ENCODE results near the gene DLEU7.
A peak's percentile ranks its signal among the peaks of the same experiment; 100 is the strongest.

DLEU7 gene

DNA sequence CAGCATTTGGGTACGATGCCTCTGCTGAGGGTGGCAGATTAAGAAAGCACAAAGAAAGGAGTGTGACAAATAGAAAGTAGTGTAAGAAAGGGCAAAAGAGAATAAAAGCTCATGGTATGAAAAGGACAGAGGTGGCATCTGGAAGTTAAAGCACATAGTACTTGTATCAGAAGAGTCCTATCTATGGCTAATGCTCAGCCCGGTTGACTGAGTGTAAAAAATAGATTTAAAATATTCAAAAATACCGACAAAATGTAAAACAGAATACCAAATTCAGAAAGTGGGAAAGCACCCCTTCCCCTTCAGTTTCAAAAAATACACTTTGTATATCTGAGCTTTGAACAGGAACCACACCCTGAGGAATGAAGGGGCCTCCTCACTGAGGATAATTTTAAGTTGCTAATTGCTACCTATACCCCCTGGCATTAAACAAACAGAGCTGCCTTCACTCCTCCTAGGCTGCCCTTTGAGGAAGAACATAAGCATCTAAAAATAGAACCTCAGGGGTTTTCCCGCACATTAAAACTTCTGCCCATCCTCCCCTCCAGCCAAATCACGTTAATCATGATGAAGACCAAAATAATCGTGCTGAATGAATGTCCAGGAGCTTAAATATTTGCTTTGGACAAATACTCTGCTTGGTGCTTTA is 43.3 kb downstream of the DLEU7 start:
- TF ChIP-seq, protein P1, sequence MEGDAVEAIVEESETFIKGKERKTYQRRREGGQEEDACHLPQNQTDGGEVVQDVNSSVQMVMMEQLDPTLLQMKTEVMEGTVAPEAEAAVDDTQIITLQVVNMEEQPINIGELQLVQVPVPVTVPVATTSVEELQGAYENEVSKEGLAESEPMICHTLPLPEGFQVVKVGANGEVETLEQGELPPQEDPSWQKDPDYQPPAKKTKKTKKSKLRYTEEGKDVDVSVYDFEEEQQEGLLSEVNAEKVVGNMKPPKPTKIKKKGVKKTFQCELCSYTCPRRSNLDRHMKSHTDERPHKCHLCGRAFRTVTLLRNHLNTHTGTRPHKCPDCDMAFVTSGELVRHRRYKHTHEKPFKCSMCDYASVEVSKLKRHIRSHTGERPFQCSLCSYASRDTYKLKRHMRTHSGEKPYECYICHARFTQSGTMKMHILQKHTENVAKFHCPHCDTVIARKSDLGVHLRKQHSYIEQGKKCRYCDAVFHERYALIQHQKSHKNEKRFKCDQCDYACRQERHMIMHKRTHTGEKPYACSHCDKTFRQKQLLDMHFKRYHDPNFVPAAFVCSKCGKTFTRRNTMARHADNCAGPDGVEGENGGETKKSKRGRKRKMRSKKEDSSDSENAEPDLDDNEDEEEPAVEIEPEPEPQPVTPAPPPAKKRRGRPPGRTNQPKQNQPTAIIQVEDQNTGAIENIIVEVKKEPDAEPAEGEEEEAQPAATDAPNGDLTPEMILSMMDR (IDR thresholded peaks at IDR 0.05; ENCODE audit: control insufficient read depth, insufficient read depth, low read depth, low read length, missing control alignments): no peak
- no peak overlapping the region for H3K4me3 ChIP-seq (ENCODE audit: control insufficient read depth, low read depth, low read length)
- no peak for DNase-seq (ENCODE audit: low read depth)

DNA sequence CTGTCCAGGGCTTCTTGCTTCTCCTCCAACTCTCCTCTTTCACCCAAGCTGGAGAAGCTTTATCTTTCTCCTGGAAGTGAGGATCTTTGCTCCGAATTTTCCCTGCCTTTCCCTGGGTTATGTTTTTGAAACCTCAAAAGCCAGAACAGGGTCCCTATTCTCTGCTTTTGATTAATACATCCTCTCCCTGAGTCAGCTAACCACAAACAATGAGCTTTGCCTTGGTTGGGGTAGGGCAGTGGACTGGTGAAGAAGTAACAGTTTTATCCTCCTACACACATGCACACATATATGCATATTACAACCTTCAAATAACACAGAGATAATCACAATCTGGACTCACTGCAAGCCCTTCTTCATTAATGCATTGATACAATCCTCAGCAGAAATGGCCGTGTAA is 44.6 kb downstream of the DLEU7 start:
- DNase-seq (ENCODE audit: low read depth): peak; percentile 17
- no peak overlapping the region for H3K4me3 ChIP-seq (ENCODE audit: control insufficient read depth, low read depth, low read length)
- TF ChIP-seq, protein P1 (IDR thresholded peaks at IDR 0.05; ENCODE audit: control insufficient read depth, insufficient read depth, low read depth, low read length, missing control alignments): no peak

DNA sequence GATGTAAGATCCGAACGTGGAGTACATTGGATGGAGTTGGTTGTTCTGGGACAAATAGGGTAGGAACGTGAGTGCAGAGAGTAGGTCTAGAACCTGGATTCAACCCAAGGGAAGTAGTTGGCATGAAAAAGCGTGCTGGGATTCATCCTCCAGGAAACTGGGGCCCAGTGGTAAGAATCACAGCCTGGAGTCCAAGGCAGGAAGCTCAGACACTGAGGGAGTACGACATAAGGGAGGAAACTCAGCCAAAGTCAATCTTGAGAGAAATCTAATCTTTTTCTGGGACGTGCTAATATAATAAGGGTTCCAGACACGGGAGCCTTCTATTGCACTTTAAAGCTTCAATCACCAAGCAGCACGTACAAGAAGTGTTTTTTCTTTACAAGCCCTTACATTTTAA is 46.4 kb downstream of the DLEU7 start:
- H3K4me3 ChIP-seq (ENCODE audit: control insufficient read depth, low read depth, low read length): no peak overlapping the region
- DNase-seq (ENCODE audit: low read depth): no peak
- TF ChIP-seq, protein P1 (IDR thresholded peaks at IDR 0.05; ENCODE audit: control insufficient read depth, insufficient read depth, low read depth, low read length, missing control alignments): no peak

DNA sequence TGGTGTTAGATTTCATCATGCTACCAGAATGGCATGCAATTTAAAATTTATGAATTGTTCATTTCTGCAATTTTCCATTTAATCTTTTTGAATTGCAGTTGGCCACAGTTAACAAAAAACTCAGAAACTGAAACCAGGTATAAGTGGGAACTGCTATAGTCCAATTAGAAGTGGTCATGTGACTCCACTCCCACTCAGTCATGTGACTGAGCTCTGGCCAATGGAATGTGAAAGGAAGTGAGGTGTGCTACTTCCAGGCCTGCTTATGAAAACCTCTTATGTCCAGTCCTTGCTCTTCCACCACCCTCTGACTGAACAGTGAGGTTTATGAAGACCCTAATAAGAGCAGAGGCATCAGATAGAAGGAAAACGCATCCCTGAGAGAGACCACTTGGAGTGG is 47.0 kb downstream of the DLEU7 start:
- TF ChIP-seq, protein P1 (IDR thresholded peaks at IDR 0.05; ENCODE audit: control insufficient read depth, insufficient read depth, low read depth, low read length, missing control alignments): no peak
- DNase-seq (ENCODE audit: low read depth): no peak
- no peak overlapping the region for H3K4me3 ChIP-seq (ENCODE audit: control insufficient read depth, low read depth, low read length)

DNA sequence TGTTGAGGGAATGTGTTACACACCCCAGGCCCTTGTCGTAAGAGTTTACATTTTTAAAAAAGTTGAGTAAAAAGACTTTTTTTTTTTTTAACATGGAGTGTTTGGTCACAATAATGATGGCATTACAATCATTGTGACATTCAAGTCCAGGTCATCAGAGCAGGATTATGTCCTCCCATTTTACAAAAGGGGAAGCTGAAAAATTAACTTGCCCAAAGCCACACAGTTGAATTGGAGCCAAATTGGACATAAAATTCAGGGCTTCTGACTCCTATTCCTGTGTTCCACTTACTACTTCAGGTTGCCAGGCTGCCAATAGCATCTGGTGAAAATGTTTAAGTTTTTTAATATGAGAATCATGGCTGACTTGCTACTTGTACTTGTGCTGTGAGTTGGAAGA is 49.3 kb downstream of the DLEU7 start:
- TF ChIP-seq, protein P1 (IDR thresholded peaks at IDR 0.05; ENCODE audit: control insufficient read depth, insufficient read depth, low read depth, low read length, missing control alignments): no peak
- no peak overlapping the region for H3K4me3 ChIP-seq (ENCODE audit: control insufficient read depth, low read depth, low read length)
- no peak for DNase-seq (ENCODE audit: low read depth)

DNA sequence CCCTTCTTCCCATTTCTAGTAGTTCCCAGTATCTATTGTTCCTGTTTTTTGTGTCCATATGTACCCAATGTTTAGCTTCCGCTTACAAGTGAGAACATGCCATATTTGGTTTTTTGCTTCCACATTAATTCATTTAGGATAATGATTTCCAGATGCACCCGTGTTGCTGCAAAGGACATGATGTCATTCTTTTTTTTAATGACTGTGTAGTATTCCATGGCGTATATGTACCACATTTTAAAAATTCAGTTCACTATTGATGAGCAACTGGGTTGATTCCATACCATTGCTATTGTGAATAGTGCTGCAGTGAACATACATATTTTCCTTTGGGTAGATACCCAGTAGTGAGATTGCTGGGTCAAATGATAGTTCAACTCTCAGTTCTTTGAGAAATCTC is 50.5 kb downstream of the DLEU7 start:
- TF ChIP-seq, protein P1 (IDR thresholded peaks at IDR 0.05; ENCODE audit: control insufficient read depth, insufficient read depth, low read depth, low read length, missing control alignments): no peak
- DNase-seq (ENCODE audit: low read depth): no peak

More for the DNA sequence above, 50.5 kb downstream of the DLEU7 start:
- H3K4me3 ChIP-seq (ENCODE audit: control insufficient read depth, low read depth, low read length): no peak overlapping the region
